Naive B cell (primary cell): ENCODE results near the gene PLA2G4E. TPM values are rescaled to one million over a fixed set of nuclear protein-coding genes. Genes with fewer than 3 reads are reported as not detected.

Experiments used
- ATAC-seq, 2 donors: fragments of 150-1000 bp; cut with Tn5 transposase; 2 replicates each; pipeline ENCODE4 v1.10.0; 2021; ENCODE audit warnings: low read depth in 2 of 2, mild to moderate bottlenecking in 2 of 2, moderate library complexity in 2 of 2
- DNase-seq: peaks from one replicate; pipeline ENCODE4 v3.0.0; 2022
- H3K27ac Mint-ChIP-seq, 6 donors: one replicate each; pipeline ENCODE4 v1.8.0; 2020 to 2022; ENCODE audit warnings: mild to moderate bottlenecking in 6 of 6, mixed read lengths in 6 of 6, moderate library complexity in 5 of 6, inconsistent platforms in 2 of 6
- H3K27me3 Mint-ChIP-seq, 3 donors: one replicate each; pipeline ENCODE4 v1.8.0; 2021 to 2022; ENCODE audit warnings: mixed read lengths in 3 of 3, mild to moderate bottlenecking in 1 of 3
- H3K36me3 Mint-ChIP-seq, 2 donors: one replicate each; pipeline ENCODE4 v1.8.0; 2020 to 2022; ENCODE audit warnings: mixed read lengths in 2 of 2, inconsistent platforms in 1 of 2, mild to moderate bottlenecking in 1 of 2
- H3K4me1 Mint-ChIP-seq, 3 donors: one replicate each; pipeline ENCODE4 v1.8.0; 2020 to 2022; ENCODE audit warnings: mixed read lengths in 3 of 3, inconsistent platforms in 1 of 3, mild to moderate bottlenecking in 1 of 3, moderate library complexity in 1 of 3
- H3K4me3 Mint-ChIP-seq, 8 donors: one replicate each; pipeline ENCODE4 v1.8.0; 2020 to 2022; ENCODE audit warnings: mild to moderate bottlenecking in 8 of 8, mixed read lengths in 8 of 8, moderate library complexity in 8 of 8, inconsistent platforms in 2 of 8
- H3K9me3 Mint-ChIP-seq, 7 donors: one replicate each; pipeline ENCODE4 v1.8.0; 2020 to 2022; ENCODE audit warnings: mixed read lengths in 7 of 7, mild to moderate bottlenecking in 5 of 7, inconsistent platforms in 2 of 7, moderate library complexity in 1 of 7
- polyA plus RNA-seq, 6 donors: library from polyadenylated mRNA; unstranded; fragments of 300-500 nt; fragmentation: Illumina TruSeq; gene quantifications; one replicate each; pipeline ENCODE4 v1.2.3, GENCODE V29; 2021; ENCODE audit warnings: low read depth in 6 of 6

The PLA2G4E gene
- polyA plus RNA-seq, 6 donors from 2014 or later: not detected

- peaks cover 0 to 12% (median 9%) of the 10 kb centered on the region in 3 donors for H3K27me3 Mint-ChIP-seq
- ATAC-seq: no peak
Observed at GRCh38 chr15:42027521-42027920, 6.7 kb upstream of the PLA2G4E start.

GRCh38 chr15:42024303-42024702 lies 3.5 kb upstream of the PLA2G4E start:
- ATAC-seq (no peak), DNase-seq (no peak)
- no peaks in the 10 kb centered on the region for H3K4me1 Mint-ChIP-seq
- H3K36me3 Mint-ChIP-seq: no peaks in the 10 kb centered on the region
- H3K27ac Mint-ChIP-seq: peak overlapping the region in 1 of 6 donors; percentile 19
- H3K9me3 Mint-ChIP-seq: no peaks in the 10 kb centered on the region
- peaks cover 0 to 17% (median 9%) of the 10 kb centered on the region in 3 donors for H3K27me3 Mint-ChIP-seq
- peak overlapping the region in 1 of 8 donors; percentile 10 for H3K4me3 Mint-ChIP-seq

More at GRCh38 chr15:42027521-42027920, 6.7 kb upstream of the PLA2G4E start:
- no peaks in the 10 kb centered on the region for H3K36me3 Mint-ChIP-seq
- peaks cover 0 to under 1% (median under 1%) of the 10 kb centered on the region in 3 donors for H3K4me1 Mint-ChIP-seq
- H3K27ac Mint-ChIP-seq: no peak overlapping the region
- DNase-seq: no peak
- no peaks in the 10 kb centered on the region for H3K9me3 Mint-ChIP-seq
- no peak overlapping the region for H3K4me3 Mint-ChIP-seq

- Mint-ChIP-seq H3K36me3 (no peaks in the 10 kb centered on the region), H3K4me3 (no peak overlapping the region), H3K27me3 (peaks cover 15 to 18% (median 15%) of the 10 kb centered on the region in 3 donors), H3K9me3 (no peaks in the 10 kb centered on the region), H3K4me1 (no peaks in the 10 kb centered on the region), H3K27ac (no peak overlapping the region)
- DNase-seq (no peak), ATAC-seq (no peak)
Observed at GRCh38 chr15:42021593-42021992, 751 bp upstream of the PLA2G4E start.

GRCh38 chr15:42018306-42019224 lies 2.3 kb downstream of the PLA2G4E start:
- DNase-seq: no peak
- Mint-ChIP-seq H3K9me3 (no peaks in the 10 kb centered on the region), H3K27me3 (peaks cover 14 to 28% (median 20%) of the 10 kb centered on the region in 3 donors), H3K36me3 (no peaks in the 10 kb centered on the region), H3K27ac (no peak overlapping the region), H3K4me1 (no peaks in the 10 kb centered on the region), H3K4me3 (no peak overlapping the region)
- no peak for ATAC-seq

DNA sequence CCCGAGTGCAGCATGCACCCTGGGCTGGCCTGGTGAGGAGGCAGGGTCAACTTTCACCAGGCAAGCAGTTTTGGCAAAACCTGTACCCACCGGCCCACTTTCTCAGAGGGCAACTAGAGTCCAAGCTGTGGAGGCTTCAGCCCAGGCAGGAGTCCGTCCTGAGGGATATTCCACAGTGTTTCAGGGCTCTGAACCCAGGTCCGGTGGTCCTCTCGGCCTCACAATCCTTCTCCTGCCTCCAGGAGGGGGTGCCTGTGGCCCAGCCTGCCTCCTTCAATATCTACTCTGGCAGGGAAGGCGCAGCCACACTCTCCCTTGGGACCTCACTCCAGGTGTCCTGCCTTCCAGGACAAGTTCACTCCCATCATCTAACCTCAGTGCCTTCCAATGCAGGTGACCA lies 3.9 kb downstream of the PLA2G4E start:
- H3K9me3 Mint-ChIP-seq: no peaks in the 10 kb centered on the region
- H3K27ac Mint-ChIP-seq: peak overlapping the region in 1 of 6 donors; percentile 82
- ATAC-seq (no peak), DNase-seq (no peak)
- no peaks in the 10 kb centered on the region for H3K36me3 Mint-ChIP-seq
- no peak overlapping the region for H3K4me3 Mint-ChIP-seq
- peaks cover 0 to 2% (median 0%) of the 10 kb centered on the region in 3 donors for H3K4me1 Mint-ChIP-seq
- peaks cover 9 to 28% (median 20%) of the 10 kb centered on the region in 3 donors for H3K27me3 Mint-ChIP-seq

- Mint-ChIP-seq H3K27me3 (peaks cover 9 to 28% (median 15%) of the 10 kb centered on the region in 3 donors), H3K27ac (no peak overlapping the region), H3K36me3 (no peaks in the 10 kb centered on the region), H3K4me1 (peaks cover 0 to 5% (median 4%) of the 10 kb centered on the region in 3 donors), H3K9me3 (no peaks in the 10 kb centered on the region), H3K4me3 (no peak overlapping the region)
- no peak for ATAC-seq
- DNase-seq: no peak
Observed at GRCh38 chr15:42014406-42014805, 6.4 kb downstream of the PLA2G4E start.

- no peak for DNase-seq
- no peak overlapping the region for H3K4me3 Mint-ChIP-seq
- H3K36me3 Mint-ChIP-seq: no peaks in the 10 kb centered on the region
- H3K4me1 Mint-ChIP-seq: peaks cover 0 to 5% (median 4%) of the 10 kb centered on the region in 3 donors
- ATAC-seq: no peak
- H3K27me3 Mint-ChIP-seq: peaks cover 7 to 27% (median 15%) of the 10 kb centered on the region in 3 donors
- H3K9me3 Mint-ChIP-seq: no peaks in the 10 kb centered on the region
- peak overlapping the region in 1 of 6 donors; percentile 83 for H3K27ac Mint-ChIP-seq
Observed at GRCh38 chr15:42012928-42013482, 7.8 kb downstream of the PLA2G4E start.

DNA sequence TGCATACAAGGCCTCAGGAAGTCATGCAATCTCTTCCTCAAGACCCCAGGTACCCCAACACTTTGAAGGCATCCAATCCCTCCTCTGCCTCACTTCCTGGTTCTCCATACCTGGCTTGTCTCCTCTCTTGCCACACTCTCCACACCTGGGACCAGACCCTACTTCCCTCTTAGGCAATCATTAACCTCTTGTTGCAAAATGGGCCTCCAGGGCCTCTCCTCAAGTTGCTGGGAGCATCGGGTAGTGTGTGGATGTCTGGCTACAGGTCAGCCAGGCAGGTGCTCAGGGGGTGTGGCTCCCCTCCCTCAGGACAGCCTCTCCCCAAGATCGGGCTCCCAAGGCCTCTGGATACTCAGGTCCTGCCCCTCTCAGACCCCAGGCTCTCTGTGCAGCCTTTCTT lies 8.6 kb downstream of the PLA2G4E start:
- Mint-ChIP-seq H3K27me3 (peaks cover 0 to 19% (median 14%) of the 10 kb centered on the region in 3 donors), H3K27ac (no peak overlapping the region), H3K4me3 (peak overlapping the region in 1 of 8 donors; percentile 56), H3K4me1 (peaks cover 0 to 5% (median 4%) of the 10 kb centered on the region in 3 donors), H3K36me3 (peaks cover 0 to 2% of the 10 kb centered on the region in 2 donors), H3K9me3 (peaks cover 0 to 3% (median 0%) of the 10 kb centered on the region in 7 donors)
- DNase-seq: no peak
- ATAC-seq: no peak

DNA sequence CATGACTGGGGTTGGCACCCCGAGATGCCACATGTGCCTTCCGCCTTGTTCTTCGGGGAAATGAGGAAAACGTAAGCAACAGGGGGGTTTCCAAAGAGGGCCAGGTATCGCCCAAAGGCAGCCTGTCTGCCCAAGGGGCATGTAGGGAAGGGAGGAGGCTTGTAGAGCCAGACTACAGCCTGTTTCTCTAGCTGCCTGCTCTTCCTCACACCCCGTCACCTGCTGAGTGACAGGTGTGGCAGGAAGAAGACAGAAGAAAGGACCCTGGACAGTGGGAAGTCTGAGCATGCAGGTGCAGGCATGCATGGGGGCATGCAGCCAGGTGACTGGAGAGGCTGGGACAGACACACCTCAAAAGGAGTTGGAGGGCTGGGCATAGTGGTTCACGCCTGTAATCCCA lies 9.8 kb downstream of the PLA2G4E start:
- H3K27ac Mint-ChIP-seq: peak overlapping the region in 2 of 6 donors; percentile 31 to 39
- no peak for DNase-seq
- H3K4me1 Mint-ChIP-seq: peaks cover 0 to 5% (median 4%) of the 10 kb centered on the region in 3 donors
- peaks cover 0 to 5% (median 0%) of the 10 kb centered on the region in 7 donors for H3K9me3 Mint-ChIP-seq
- H3K27me3 Mint-ChIP-seq: peaks cover 0 to 11% (median 10%) of the 10 kb centered on the region in 3 donors
- H3K36me3 Mint-ChIP-seq: peaks cover 0 to 5% of the 10 kb centered on the region in 2 donors
- no peak for ATAC-seq
- no peak overlapping the region for H3K4me3 Mint-ChIP-seq

GRCh38 chr15:42010434-42010833 lies 10.4 kb downstream of the PLA2G4E start:
- Mint-ChIP-seq H3K36me3 (peaks cover 0 to 5% of the 10 kb centered on the region in 2 donors), H3K4me1 (peaks cover 0 to 5% (median 4%) of the 10 kb centered on the region in 3 donors), H3K27ac (peak overlapping the region in 1 of 6 donors; percentile 39), H3K4me3 (no peak overlapping the region), H3K9me3 (peaks cover 0 to 5% (median 0%) of the 10 kb centered on the region in 7 donors), H3K27me3 (peaks cover 0 to 17% (median 6%) of the 10 kb centered on the region in 3 donors)
- ATAC-seq: no peak
- DNase-seq: no peak

- Mint-ChIP-seq H3K27me3 (peaks cover 0 to 9% (median under 1%) of the 10 kb centered on the region in 3 donors), H3K9me3 (peaks cover 0 to 5% (median 0%) of the 10 kb centered on the region in 7 donors), H3K4me1 (peaks cover 0 to 5% (median 4%) of the 10 kb centered on the region in 3 donors), H3K4me3 (no peak overlapping the region), H3K27ac (no peak overlapping the region), H3K36me3 (peaks cover 0 to 5% of the 10 kb centered on the region in 2 donors)
- DNase-seq: no peak
- ATAC-seq: no peak
Observed at GRCh38 chr15:42009474-42009873, 11.4 kb downstream of the PLA2G4E start.

DNA sequence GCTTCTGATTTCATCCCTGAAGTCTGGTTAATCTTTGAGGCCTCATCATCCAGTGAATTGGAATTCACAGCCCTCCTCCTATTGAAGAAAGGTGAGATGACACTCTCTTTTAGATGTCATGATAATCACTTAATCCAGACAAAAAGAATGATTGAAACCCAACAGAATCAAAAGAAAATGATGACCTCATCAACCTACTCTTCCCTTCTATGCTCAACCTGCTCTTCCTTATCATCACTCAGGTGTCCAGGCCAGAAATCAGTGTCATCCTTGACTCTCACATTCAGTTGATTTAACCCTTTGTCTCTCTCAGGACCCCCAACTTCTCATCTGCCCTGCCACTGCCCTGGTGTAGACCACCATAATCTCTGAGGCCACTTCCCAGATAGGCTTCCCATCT lies 11.8 kb downstream of the PLA2G4E start:
- H3K4me3 Mint-ChIP-seq: no peak overlapping the region
- peaks cover 0 to 5% (median 0%) of the 10 kb centered on the region in 7 donors for H3K9me3 Mint-ChIP-seq

DNA sequence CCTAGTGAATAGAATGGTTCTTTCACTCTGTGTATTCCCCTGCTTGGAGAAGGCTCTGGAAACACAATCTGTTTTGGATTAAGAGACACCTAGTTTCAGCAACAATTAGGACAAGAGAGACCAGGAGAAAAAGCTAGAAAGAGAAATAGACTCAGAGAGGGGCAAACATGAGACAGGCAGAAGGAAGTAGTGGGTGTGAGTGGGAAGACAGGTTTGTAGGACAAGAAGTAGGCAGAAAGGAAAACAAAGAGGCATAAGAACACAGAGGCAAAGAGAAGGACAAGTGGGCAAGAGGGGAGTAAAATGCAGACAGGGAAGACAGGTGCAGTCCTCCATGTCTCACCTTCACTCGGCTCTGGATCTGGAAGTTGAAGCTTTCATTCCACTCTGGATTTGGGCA lies 13.5 kb downstream of the PLA2G4E start:
- Mint-ChIP-seq H3K4me3 (no peak overlapping the region), H3K9me3 (peaks cover 0 to 5% (median 0%) of the 10 kb centered on the region in 7 donors), H3K36me3 (peaks cover 0 to 5% of the 10 kb centered on the region in 2 donors), H3K4me1 (peaks cover 0 to 8% (median 3%) of the 10 kb centered on the region in 3 donors), H3K27me3 (peaks cover 0 to 12% (median 11%) of the 10 kb centered on the region in 3 donors), H3K27ac (no peak overlapping the region)
- ATAC-seq (no peak), DNase-seq (no peak)

More for the DNA sequence above, 11.8 kb downstream of the PLA2G4E start:
- peaks cover 0 to 5% of the 10 kb centered on the region in 2 donors for H3K36me3 Mint-ChIP-seq
- no peak for DNase-seq
- H3K27ac Mint-ChIP-seq: peak overlapping the region in 1 of 6 donors; percentile 67
- H3K27me3 Mint-ChIP-seq: peaks cover 0 to 7% (median 5%) of the 10 kb centered on the region in 3 donors
- ATAC-seq: no peak
- H3K4me1 Mint-ChIP-seq: peaks cover 0 to 5% (median 4%) of the 10 kb centered on the region in 3 donors
